GM12878 (cell line): ENCODE measurements around the gene HJV. TPM values are rescaled to one million over a fixed set of nuclear protein-coding genes. Genes with fewer than 3 reads are reported as not detected.

ENCODE experiments used
- BHLHE40 ChIP-seq, 2 experiments: fragments of 450-650 bp in 1 of 2; IDR thresholded peaks; 2 replicates each; pipeline ENCODE4 v1.6.1; 2011 to 2017; ENCODE audit warnings: low read depth in 2 of 2, borderline replicate concordance in 1 of 2, improper control_type of control experiment in 1 of 2, low read length in 1 of 2, mild to moderate bottlenecking in 1 of 2
- CBFB ChIP-seq: IDR thresholded peaks from 2 replicates; pipeline ENCODE4 v1.6.1; 2016; ENCODE audit warnings: antibody characterized with exemption, low read depth
- ETV6 ChIP-seq, 2 experiments: fragments of 450-650 bp in 1 of 2; IDR thresholded peaks in 1 of 2; conservative IDR thresholded peaks in 1 of 2; 2 replicates each; pipeline ENCODE4 v1.6.1; 2014; ENCODE audit warnings: antibody characterized with exemption in 1 of 2, borderline replicate concordance in 1 of 2, low read depth in 1 of 2, mild to moderate bottlenecking in 1 of 2, moderate library complexity in 1 of 2
- GABPA ChIP-seq: IDR thresholded peaks from 2 replicates; pipeline ENCODE4 v1.6.1; 2014; ENCODE audit warnings: antibody characterized with exemption, low read depth, mild to moderate bottlenecking, inconsistent platforms
- IRF3 ChIP-seq: fragments of 450-650 bp; IDR thresholded peaks from 2 replicates; pipeline ENCODE4 v1.6.1; 2014; ENCODE audit warnings: mild to moderate bottlenecking
- IRF4 ChIP-seq: IDR thresholded peaks from 2 replicates; pipeline ENCODE4 v1.6.1; 2011; ENCODE audit warnings: low read depth, low read length
- MAX ChIP-seq: IDR thresholded peaks from 2 replicates; pipeline ENCODE4 v1.6.1; 2012; ENCODE audit warnings: low read depth, low read length, improper control_type of control experiment
- MYC ChIP-seq: IDR thresholded peaks from 2 replicates; pipeline ENCODE4 v1.6.1; 2011; ENCODE audit warnings: mild to moderate bottlenecking, low read length, moderate library complexity, inconsistent platforms; ENCODE audit not compliant: insufficient read depth, insufficient replicate concordance, insufficient read length, severe bottlenecking
- PAX8 ChIP-seq: fragments of 450-650 bp; IDR thresholded peaks from 2 replicates; pipeline ENCODE4 v1.6.1; 2017; ENCODE audit warnings: mild to moderate bottlenecking, moderate library complexity
- RUNX3 ChIP-seq: IDR thresholded peaks from 2 replicates; pipeline ENCODE4 v1.6.1; 2012; ENCODE audit warnings: low read length, inconsistent platforms
- SIX5 ChIP-seq: IDR thresholded peaks from 2 replicates; pipeline ENCODE4 v1.6.1; 2011; ENCODE audit warnings: mild to moderate bottlenecking, low read depth, low read length, moderate library complexity; ENCODE audit not compliant: severe bottlenecking
- SMAD5 ChIP-seq: IDR thresholded peaks from 2 replicates; pipeline ENCODE4 v1.6.1; 2016; ENCODE audit warnings: antibody characterized with exemption, low read depth
- SMC3 ChIP-seq: IDR thresholded peaks from 2 replicates; pipeline ENCODE4 v1.6.1; 2011; ENCODE audit warnings: low read length, improper control_type of control experiment, borderline replicate concordance
- SP1 ChIP-seq: IDR thresholded peaks from one replicate; pipeline ENCODE4 v1.6.1; 2011; ENCODE audit warnings: low read depth, low read length
- STAT1 ChIP-seq: fragments of 450-650 bp; conservative IDR thresholded peaks from 2 replicates; pipeline ENCODE4 v1.6.1; 2014; ENCODE audit warnings: antibody characterized with exemption, mild to moderate bottlenecking
- SUPT20H ChIP-seq: IDR thresholded peaks from 2 replicates; pipeline ENCODE4 v1.6.1; 2011; ENCODE audit warnings: low read depth, mild to moderate bottlenecking, low read length, moderate library complexity, borderline replicate concordance; ENCODE audit not compliant: control insufficient read depth
- ZNF24 ChIP-seq: fragments of 450-650 bp; IDR thresholded peaks from 2 replicates; pipeline ENCODE4 v1.6.1; 2017; ENCODE audit warnings: antibody characterized with exemption, mild to moderate bottlenecking
- polyA plus RNA-seq, 11 experiments: library from polyadenylated mRNA; depleted of rRNA in 4 of 11; unstranded in 6 of 11; stranded (reverse) in 5 of 11; fragments of >200 nt; fragmentation: Nextera tagmentation in 4 of 11; fragmentation: Illumina TruSeq in 1 of 11; extraction: Ambion mirVana in 4 of 11; extraction: Trizol in 1 of 11; gene quantifications; 1 replicate in 1 of 11; 2 replicates in 10 of 11; pipeline versions ENCODE4 v1.2.1 to v1.2.3, GENCODE V29; 2011 to 2016; ENCODE audit warnings: inconsistent platforms in 2 of 11, missing spikeins in 2 of 11, low read depth in 1 of 11
- total RNA-seq, 4 experiments: library from RNA; depleted of rRNA in 3 of 4; stranded (reverse); fragments of >200 nt in 3 of 4; fragmentation: Illumina TruSeq in 1 of 4; extraction: Trizol in 1 of 4; gene quantifications; 2 replicates each; pipeline versions ENCODE4 v1.2.1 to v1.2.3, GENCODE V29; 2013 to 2021
- TF ChIP-seq, protein P1 (sequence below): fragments of 450-650 bp; IDR thresholded peaks from 2 replicates; pipeline ENCODE4 v1.6.1; 2016; ENCODE audit warnings: mild to moderate bottlenecking
- TF ChIP-seq, protein P2 (sequence below): IDR thresholded peaks from 2 replicates; pipeline ENCODE4 v1.6.1; 2011; ENCODE audit warnings: mild to moderate bottlenecking, low read depth, low read length, moderate library complexity; ENCODE audit not compliant: insufficient replicate concordance
- TF ChIP-seq, protein P3 (sequence below): IDR thresholded peaks from 2 replicates; pipeline ENCODE4 v1.6.1; 2011; ENCODE audit warnings: low read depth, low read length, improper control_type of control experiment, borderline replicate concordance
- TF ChIP-seq, protein P4 (sequence below): IDR thresholded peaks from 2 replicates; pipeline ENCODE4 v1.6.1; 2012; ENCODE audit warnings: low read depth, low read length, improper control_type of control experiment
- TF ChIP-seq, protein P5 (sequence below): IDR thresholded peaks from 2 replicates; pipeline ENCODE4 v1.6.1; 2012; ENCODE audit warnings: low read depth, low read length, improper control_type of control experiment

Gene HJV
- total and polyA plus RNA-seq, 10 of the 15 experiments (the other 5 are each of a cell fraction or from before 2014, with no cell fraction given) = not detected

- TF ChIP-seq, protein P1, sequence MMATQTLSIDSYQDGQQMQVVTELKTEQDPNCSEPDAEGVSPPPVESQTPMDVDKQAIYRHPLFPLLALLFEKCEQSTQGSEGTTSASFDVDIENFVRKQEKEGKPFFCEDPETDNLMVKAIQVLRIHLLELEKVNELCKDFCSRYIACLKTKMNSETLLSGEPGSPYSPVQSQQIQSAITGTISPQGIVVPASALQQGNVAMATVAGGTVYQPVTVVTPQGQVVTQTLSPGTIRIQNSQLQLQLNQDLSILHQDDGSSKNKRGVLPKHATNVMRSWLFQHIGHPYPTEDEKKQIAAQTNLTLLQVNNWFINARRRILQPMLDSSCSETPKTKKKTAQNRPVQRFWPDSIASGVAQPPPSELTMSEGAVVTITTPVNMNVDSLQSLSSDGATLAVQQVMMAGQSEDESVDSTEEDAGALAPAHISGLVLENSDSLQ = peak; percentile 82; the same call in 1 of the 2 replicates
- TF ChIP-seq, protein P2, sequence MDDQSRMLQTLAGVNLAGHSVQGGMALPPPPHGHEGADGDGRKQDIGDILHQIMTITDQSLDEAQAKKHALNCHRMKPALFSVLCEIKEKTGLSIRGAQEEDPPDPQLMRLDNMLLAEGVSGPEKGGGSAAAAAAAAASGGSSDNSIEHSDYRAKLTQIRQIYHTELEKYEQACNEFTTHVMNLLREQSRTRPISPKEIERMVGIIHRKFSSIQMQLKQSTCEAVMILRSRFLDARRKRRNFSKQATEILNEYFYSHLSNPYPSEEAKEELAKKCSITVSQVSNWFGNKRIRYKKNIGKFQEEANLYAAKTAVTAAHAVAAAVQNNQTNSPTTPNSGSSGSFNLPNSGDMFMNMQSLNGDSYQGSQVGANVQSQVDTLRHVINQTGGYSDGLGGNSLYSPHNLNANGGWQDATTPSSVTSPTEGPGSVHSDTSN = no peak
- TF ChIP-seq IRF4 (no peak), RUNX3 (peak; percentile 75), GABPA (no peak), STAT1 (no peak), MAX (peak; percentile 60; the same call in 1 of the 2 replicates), SMAD5 (no peak; the same call in 1 of the 2 replicates), IRF3 (no peak; the same call in 1 of the 2 replicates), ZNF24 (no peak), SUPT20H (no peak), MYC (no peak), CBFB (peak; percentile 62), SP1 (no peak), SIX5 (peak; percentile 4), SMC3 (peak; percentile 9; the same call in 1 of the 2 replicates), BHLHE40 (IDR thresholded peaks at IDR 0.05; ENCODE audit: borderline replicate concordance in 1 of 2, low read depth in 2 of 2, low read length in 1 of 2) (peak; percentile 97 to 98), PAX8 (no peak), ETV6 (conservative IDR thresholded peaks at IDR 0.05 in 1 of 2, IDR thresholded peaks at IDR 0.05 in 1 of 2; ENCODE audit: borderline replicate concordance in 1 of 2, low read depth in 1 of 2) (peak in 1 of 2 experiments; percentile 75; a peak in 2 of 4 replicates)
- TF ChIP-seq, protein P3, sequence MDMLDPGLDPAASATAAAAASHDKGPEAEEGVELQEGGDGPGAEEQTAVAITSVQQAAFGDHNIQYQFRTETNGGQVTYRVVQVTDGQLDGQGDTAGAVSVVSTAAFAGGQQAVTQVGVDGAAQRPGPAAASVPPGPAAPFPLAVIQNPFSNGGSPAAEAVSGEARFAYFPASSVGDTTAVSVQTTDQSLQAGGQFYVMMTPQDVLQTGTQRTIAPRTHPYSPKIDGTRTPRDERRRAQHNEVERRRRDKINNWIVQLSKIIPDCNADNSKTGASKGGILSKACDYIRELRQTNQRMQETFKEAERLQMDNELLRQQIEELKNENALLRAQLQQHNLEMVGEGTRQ = no peak
- TF ChIP-seq, protein P4, sequence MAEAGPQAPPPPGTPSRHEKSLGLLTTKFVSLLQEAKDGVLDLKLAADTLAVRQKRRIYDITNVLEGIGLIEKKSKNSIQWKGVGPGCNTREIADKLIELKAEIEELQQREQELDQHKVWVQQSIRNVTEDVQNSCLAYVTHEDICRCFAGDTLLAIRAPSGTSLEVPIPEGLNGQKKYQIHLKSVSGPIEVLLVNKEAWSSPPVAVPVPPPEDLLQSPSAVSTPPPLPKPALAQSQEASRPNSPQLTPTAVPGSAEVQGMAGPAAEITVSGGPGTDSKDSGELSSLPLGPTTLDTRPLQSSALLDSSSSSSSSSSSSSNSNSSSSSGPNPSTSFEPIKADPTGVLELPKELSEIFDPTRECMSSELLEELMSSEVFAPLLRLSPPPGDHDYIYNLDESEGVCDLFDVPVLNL = no peak
- TF ChIP-seq, protein P5, sequence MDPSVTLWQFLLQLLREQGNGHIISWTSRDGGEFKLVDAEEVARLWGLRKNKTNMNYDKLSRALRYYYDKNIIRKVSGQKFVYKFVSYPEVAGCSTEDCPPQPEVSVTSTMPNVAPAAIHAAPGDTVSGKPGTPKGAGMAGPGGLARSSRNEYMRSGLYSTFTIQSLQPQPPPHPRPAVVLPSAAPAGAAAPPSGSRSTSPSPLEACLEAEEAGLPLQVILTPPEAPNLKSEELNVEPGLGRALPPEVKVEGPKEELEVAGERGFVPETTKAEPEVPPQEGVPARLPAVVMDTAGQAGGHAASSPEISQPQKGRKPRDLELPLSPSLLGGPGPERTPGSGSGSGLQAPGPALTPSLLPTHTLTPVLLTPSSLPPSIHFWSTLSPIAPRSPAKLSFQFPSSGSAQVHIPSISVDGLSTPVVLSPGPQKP = no peak
Measured at GRCh38 chr1:145978854-145979745, 42.4 kb downstream of the HJV start (continued).
